AG09319 (cell line): ENCODE data around the gene PDLIM7.
"Not testable (repeated sequence)": the region's sequence is repeated elsewhere in the genome, so short reads cannot be mapped to it uniquely, and the experiment has no call there.

Experiments used
- DNase-seq: peaks from one replicate; pipeline ENCODE4 v3.0.0-alpha.2; 2010; ENCODE audit warnings: low read depth; ENCODE audit errors: extremely low read depth
- CTCF ChIP-seq: IDR thresholded peaks from 2 replicates; pipeline ENCODE4 v1.5.1; 2011; ENCODE audit warnings: low read depth, mild to moderate bottlenecking, inconsistent platforms, low read length, moderate library complexity

PDLIM7 gene

GRCh38 chr5:177487144-177487543, 10.3 kb downstream of the PDLIM7 start:
- no peak for DNase-seq

GRCh38 chr5:177486256-177486655, 11.1 kb downstream of the PDLIM7 start:
- no peak for DNase-seq
- no peak for TF ChIP-seq CTCF

More at GRCh38 chr5:177487144-177487543, 10.3 kb downstream of the PDLIM7 start:
- TF ChIP-seq CTCF = no peak

- DNase-seq = not testable (repeated sequence)
Observed at GRCh38 chr5:177485753-177486152, 11.7 kb downstream of the PDLIM7 start.

- no peak for DNase-seq
- no peak for TF ChIP-seq CTCF
Observed at GRCh38 chr5:177484902-177485549, 12.4 kb downstream of the PDLIM7 start.

- no peak for TF ChIP-seq CTCF
Observed at GRCh38 chr5:177483994-177484901, 13.2 kb downstream of the PDLIM7 start.

GRCh38 chr5:177483042-177483441, 14.4 kb downstream of the PDLIM7 start:
- TF ChIP-seq CTCF = no peak
- DNase-seq = no peak

More at GRCh38 chr5:177483994-177484901, 13.2 kb downstream of the PDLIM7 start:
- DNase-seq = no peak

GRCh38 chr5:177482359-177482795, 15.0 kb downstream of the PDLIM7 start:
- DNase-seq = no peak
- TF ChIP-seq CTCF = no peak
